Fibroblast of the aortic adventitia (primary cell): ENCODE data around the gene BRK1. TPM values are rescaled to one million over a fixed set of nuclear protein-coding genes. Genes with fewer than 3 reads are reported as not detected.
"Not testable (repeated sequence)": the region's sequence is repeated elsewhere in the genome, so short reads cannot be mapped to it uniquely, and the experiment has no call there.

Source experiments
- DNase-seq: peaks from one replicate; pipeline ENCODE4 v3.0.0-alpha.2; 2010; ENCODE audit warnings: low read depth
- H3K4me3 ChIP-seq: 2 replicates; pipeline ENCODE4 v1.5.1; 2011; ENCODE audit warnings: low read depth, mild to moderate bottlenecking, control low read depth, low read length, moderate library complexity
- total RNA-seq: library from RNA; depleted of rRNA; stranded (reverse); fragments of >200 nt; gene quantifications from 2 replicates; pipeline ENCODE4 v1.2.3, GENCODE V29; 2012; ENCODE audit warnings: low replicate concordance
- TF ChIP-seq, protein P1 (sequence below): IDR thresholded peaks from 2 replicates; pipeline ENCODE4 v1.5.1; 2011; ENCODE audit warnings: mild to moderate bottlenecking, low read length, control low read depth, inconsistent platforms; ENCODE audit not compliant: insufficient read depth

Gene BRK1
- total RNA-seq, 1 donor = 172 TPM

DNA sequence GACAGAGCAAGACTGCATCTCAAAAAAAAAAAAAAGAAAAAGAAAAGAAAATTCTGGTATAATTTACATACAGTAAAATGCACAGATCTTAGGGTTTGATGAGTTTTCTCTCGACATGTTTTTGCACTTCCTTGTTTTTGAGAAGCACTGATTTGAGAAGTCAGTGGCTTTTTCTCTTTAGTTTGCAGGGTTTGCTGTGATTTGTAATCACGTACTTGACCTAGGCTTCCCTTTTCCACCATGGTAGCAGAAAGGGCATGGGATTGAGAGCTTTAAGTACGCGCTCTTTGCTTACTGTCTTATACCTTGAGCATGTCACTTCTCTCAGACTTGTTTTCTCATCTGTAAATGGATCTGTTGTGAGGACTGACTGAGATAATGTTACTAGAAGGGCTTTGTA, 30.2 kb downstream of the BRK1 start:
- TF ChIP-seq, protein P1, sequence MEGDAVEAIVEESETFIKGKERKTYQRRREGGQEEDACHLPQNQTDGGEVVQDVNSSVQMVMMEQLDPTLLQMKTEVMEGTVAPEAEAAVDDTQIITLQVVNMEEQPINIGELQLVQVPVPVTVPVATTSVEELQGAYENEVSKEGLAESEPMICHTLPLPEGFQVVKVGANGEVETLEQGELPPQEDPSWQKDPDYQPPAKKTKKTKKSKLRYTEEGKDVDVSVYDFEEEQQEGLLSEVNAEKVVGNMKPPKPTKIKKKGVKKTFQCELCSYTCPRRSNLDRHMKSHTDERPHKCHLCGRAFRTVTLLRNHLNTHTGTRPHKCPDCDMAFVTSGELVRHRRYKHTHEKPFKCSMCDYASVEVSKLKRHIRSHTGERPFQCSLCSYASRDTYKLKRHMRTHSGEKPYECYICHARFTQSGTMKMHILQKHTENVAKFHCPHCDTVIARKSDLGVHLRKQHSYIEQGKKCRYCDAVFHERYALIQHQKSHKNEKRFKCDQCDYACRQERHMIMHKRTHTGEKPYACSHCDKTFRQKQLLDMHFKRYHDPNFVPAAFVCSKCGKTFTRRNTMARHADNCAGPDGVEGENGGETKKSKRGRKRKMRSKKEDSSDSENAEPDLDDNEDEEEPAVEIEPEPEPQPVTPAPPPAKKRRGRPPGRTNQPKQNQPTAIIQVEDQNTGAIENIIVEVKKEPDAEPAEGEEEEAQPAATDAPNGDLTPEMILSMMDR = no peak
- no peak for DNase-seq
- no peak overlapping the region for H3K4me3 ChIP-seq

DNA sequence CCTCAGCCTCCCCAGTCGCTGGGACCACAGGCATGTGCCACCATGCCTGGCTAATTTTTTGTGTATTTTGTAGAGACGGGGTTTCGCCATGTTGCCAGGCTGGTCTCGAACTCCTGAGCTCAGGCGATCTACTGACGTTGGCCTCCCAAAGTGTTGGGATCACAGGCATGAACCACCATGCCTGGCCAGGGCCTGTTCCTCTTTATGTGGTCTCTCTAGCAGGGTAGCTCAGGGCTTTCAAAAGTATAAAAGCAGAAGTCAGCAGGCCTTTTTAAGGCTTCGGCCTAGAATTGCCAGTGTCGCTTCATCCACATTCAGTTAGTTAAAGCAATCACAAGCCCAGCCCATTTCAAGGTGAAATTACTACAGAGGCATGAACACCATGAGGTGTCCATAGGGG, 33.8 kb downstream of the BRK1 start:
- H3K4me3 ChIP-seq = no peak overlapping the region
- DNase-seq = no peak
- TF ChIP-seq, protein P1 = no peak

DNA sequence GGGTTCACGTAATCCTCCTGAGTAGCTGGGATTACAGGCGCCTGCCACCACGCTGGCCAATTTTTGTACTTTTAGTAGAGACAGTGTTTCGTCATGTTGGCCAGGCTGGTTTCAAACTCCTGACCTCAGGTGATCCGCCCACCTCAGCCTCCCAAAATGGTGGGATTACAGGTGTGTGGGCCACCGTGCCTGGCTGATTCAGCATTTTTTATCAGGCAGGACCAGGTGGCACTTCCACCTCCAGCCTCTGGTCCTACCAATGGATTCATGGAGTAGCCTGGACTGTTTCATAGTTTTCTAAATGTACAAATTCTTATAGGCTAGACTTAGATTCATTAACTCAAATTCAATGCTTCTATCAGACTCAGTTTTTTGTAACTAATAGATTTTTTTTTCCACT, 35.5 kb downstream of the BRK1 start:
- TF ChIP-seq, protein P1 = no peak
- DNase-seq = no peak

DNA sequence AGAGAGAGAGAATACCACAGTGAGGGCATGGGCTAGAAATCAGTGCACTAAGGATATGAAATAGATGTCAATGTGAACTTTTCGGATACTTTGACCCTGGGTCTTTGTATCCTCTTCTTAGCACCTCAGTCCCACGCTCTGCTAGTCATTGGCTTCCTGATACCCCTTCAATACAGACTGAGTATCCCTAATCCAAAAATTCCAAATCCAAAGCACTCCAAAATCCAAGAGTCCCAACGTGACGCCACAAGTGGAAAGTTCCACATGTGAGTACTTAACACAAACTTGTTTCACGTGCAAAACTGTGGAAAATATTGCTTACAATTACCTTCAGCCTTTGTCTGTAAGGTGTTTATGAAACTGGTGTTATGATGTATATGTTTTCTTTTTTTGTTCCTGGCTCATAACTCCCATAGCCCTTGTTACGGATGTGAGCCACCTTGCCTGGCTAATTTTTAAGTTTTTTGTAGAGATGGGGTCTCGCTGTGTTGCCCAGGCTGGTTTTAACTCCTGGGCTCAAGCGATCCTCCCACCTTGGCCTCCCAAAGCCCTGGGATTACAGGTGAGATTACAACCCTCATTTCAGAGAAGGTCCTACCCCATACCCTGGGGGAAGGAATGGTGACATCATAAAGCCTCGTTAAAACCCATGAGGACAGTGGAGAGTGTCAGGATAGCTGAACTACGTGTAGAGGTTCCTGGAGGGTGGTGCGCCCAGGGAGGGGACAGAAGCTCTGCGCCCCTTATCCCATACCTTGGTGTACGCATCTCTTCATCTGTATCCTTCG, 39.1 kb downstream of the BRK1 start:
- TF ChIP-seq, protein P1 = no peak
- H3K4me3 ChIP-seq = no peak overlapping the region
- no peak for DNase-seq

More for the DNA sequence above, 35.5 kb downstream of the BRK1 start:
- no peak overlapping the region for H3K4me3 ChIP-seq

DNA sequence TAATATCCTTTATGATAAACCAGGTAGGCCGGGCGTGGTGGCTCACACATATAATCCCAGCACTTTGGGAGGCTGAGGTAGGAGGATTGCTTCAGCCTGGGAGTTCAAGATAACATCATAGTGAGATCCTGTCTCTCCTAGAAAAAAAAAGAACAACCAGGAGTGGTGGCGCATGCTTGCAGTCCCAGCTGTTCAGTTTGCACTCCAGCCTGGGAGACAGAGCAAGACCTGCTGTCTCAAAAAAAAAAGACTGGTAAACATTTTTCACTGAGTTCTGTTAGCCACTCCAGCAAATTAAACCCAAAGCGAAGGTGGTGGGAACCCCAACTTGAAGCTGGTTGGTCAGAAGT, 39.6 kb downstream of the BRK1 start:
- DNase-seq = no peak
- TF ChIP-seq, protein P1 = no peak
- H3K4me3 ChIP-seq = no peak overlapping the region

DNA sequence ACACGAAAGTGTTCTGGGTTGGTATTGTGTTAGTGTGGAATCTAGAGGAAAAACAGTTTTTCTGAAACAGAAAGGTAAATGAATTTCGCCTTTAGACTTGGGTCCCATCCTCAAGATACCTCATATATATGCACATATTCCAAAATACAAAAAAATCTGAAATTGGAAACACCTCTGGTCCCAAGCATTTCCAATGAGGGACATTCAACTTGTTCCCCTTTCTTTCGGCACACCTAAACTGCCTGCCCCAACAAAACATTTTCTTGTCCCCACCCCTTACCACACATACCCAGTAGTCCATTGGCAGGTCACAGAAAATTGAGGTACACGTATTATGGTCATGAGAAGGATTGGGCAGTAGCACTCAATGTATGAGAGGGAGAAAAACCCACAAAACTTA, 40.2 kb downstream of the BRK1 start:
- TF ChIP-seq, protein P1 = no peak
- DNase-seq = no peak
- no peak overlapping the region for H3K4me3 ChIP-seq

DNA sequence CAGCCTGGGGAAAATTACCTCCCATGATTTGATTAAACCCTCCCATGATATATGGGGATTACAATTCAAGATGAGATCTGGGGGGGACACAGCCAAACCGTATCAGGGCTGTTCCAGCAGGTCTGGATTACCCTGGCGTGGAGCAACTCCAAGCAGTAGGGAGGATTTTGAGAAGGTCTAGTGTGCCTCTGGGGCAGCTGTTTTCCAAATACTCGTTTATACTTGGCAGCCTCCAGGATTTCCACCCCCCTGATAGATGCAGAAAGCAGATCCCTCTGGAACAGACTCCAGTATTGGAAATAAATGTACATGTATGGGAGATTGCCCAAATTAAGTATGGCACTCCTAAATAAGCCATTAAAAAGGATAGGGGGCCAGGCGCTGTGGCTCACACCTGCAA, 41.6 kb downstream of the BRK1 start:
- DNase-seq = no peak
- no peak overlapping the region for H3K4me3 ChIP-seq
- TF ChIP-seq, protein P1 = no peak

DNA sequence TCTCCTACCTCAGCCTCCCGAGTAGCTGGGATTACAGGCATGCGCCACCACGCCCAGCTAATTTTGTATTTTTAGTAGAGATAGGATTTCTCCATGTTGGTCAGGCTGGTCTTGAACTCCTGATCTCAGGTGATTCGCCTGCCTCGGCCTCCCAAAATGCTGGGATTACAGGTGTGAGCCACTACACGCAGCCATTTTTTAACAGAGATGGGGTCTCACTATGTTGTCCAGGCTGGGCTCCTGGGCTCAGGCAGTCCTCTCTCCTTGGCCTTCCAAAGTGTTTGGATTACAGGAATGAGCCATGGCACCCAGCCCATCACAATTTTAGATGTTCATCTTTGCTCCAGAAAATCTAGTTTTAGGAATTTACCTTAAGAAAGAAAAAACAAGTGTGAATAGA, 43.1 kb downstream of the BRK1 start:
- H3K4me3 ChIP-seq, DNase-seq: not testable (repeated sequence)
